ENCODE results near the gene CSNK1G1. TPM values are rescaled to one million over a fixed set of nuclear protein-coding genes. Genes with fewer than 3 reads are reported as not detected.
"Not testable (repeated sequence)": the region's sequence is repeated elsewhere in the genome, so short reads cannot be mapped to it uniquely, and the experiment has no call there.

The CSNK1G1 gene
- 6.0 TPM for total RNA-seq
- long read RNA-seq, full-length matches to known transcripts, result 1 of 7 reads
- long read RNA-seq, partial matches to known transcripts, result 0 of 7 reads
- long read RNA-seq, other reads (novel, unspliced or antisense), result 6 of 7 reads

GRCh38 chr15:64355944-64356709 lies at the start of gene CSNK1G1:
TSS of gene CSNK1G1 (minus strand) at chr15:64356173. CDS start at chr15:64300499, 55,674 bp downstream.
- intact Hi-C loops (cut with DNase I), result no loop called here

GRCh38 chr15:64400583-64400982 lies 44.6 kb upstream of the CSNK1G1 start:
- no peak for ATAC-seq (ENCODE audit: poor library complexity)
- DNase-seq, result no peak
- intact Hi-C loops (cut with DNase I), result no loop called here

More at GRCh38 chr15:64355944-64356709, at the start of gene CSNK1G1:
- ATAC-seq (ENCODE audit: poor library complexity), result peak; percentile 100
- peak; percentile 96 for DNase-seq

- peak; percentile 69 for ATAC-seq (ENCODE audit: poor library complexity)
- intact Hi-C loops (cut with DNase I), result no loop called here
- no peak for DNase-seq
These were observed 42.6 kb upstream of the CSNK1G1 start for GRCh38 chr15:64398575-64398974.

- intact Hi-C loops (cut with DNase I), result no loop called here
- DNase-seq (no peak), ATAC-seq (ENCODE audit: poor library complexity) (no peak)
These were observed 40.8 kb upstream of the CSNK1G1 start for GRCh38 chr15:64396789-64397188.

- DNase-seq; ATAC-seq (ENCODE audit: poor library complexity); intact Hi-C loops (cut with DNase I): not testable (repeated sequence)
These were observed 36.5 kb upstream of the CSNK1G1 start for GRCh38 chr15:64392471-64392870.

GRCh38 chr15:64389036-64389435 lies 33.1 kb upstream of the CSNK1G1 start:
- intact Hi-C loops (cut with DNase I), result no loop called here
- no peak for ATAC-seq (ENCODE audit: poor library complexity)
- no peak for DNase-seq

- peak; percentile 99 for ATAC-seq (ENCODE audit: poor library complexity)
- intact Hi-C loops (cut with DNase I), result no loop called here
- DNase-seq, result peak; percentile 97
These were observed 31.7 kb upstream of the CSNK1G1 start, which contains the start of gene TRIP4 for GRCh38 chr15:64387562-64388168. TSS of gene TRIP4 (plus strand) at chr15:64387836. CDS start at chr15:64387864, 28 bp downstream.

GRCh38 chr15:64386291-64386690 lies 30.3 kb upstream of the CSNK1G1 start:
- ATAC-seq (ENCODE audit: poor library complexity) (no peak), DNase-seq (no peak)
- intact Hi-C loops (cut with DNase I), result no loop called here

GRCh38 chr15:64383760-64384159 lies 27.8 kb upstream of the CSNK1G1 start:
- DNase-seq, result no peak
- intact Hi-C loops (cut with DNase I), result no loop called here
- ATAC-seq (ENCODE audit: poor library complexity), result no peak

- intact Hi-C loops (cut with DNase I), result no loop called here
- ATAC-seq (ENCODE audit: poor library complexity), result peak; percentile 100
- DNase-seq, result peak; percentile 97
These were observed 25.2 kb upstream of the CSNK1G1 start, which contains the start of gene PCLAF for GRCh38 chr15:64381000-64381751. TSS of gene PCLAF (minus strand) at chr15:64381441. CDS start at chr15:64381371, 70 bp downstream.

GRCh38 chr15:64380130-64380870 lies 24.3 kb upstream of the CSNK1G1 start:
- intact Hi-C loops (cut with DNase I); ATAC-seq (ENCODE audit: poor library complexity); DNase-seq: not testable (repeated sequence)

- intact Hi-C loops (cut with DNase I), result no loop called here
- ATAC-seq (ENCODE audit: poor library complexity), result no peak
- no peak for DNase-seq
These were observed 23.4 kb upstream of the CSNK1G1 start for GRCh38 chr15:64379216-64379960.

GRCh38 chr15:64373360-64373759 lies 17.4 kb upstream of the CSNK1G1 start:
- no peak for DNase-seq
- ATAC-seq (ENCODE audit: poor library complexity), result no peak
- intact Hi-C loops (cut with DNase I), result no loop called here

GRCh38 chr15:64371383-64371782 lies 15.4 kb upstream of the CSNK1G1 start:
- ATAC-seq (ENCODE audit: poor library complexity); DNase-seq; intact Hi-C loops (cut with DNase I): not testable (repeated sequence)

- intact Hi-C loops (cut with DNase I), result no loop called here
- no peak for ATAC-seq (ENCODE audit: poor library complexity)
- DNase-seq, result no peak
These were observed 13.2 kb upstream of the CSNK1G1 start for GRCh38 chr15:64369078-64369607.

GRCh38 chr15:64361259-64361658 lies 5.3 kb upstream of the CSNK1G1 start:
- ATAC-seq (ENCODE audit: poor library complexity) (no peak), DNase-seq (no peak)
- intact Hi-C loops (cut with DNase I), result no loop called here

- no peak for ATAC-seq (ENCODE audit: poor library complexity)
- intact Hi-C loops (cut with DNase I), result no loop called here
- no peak for DNase-seq
These were observed 702 bp upstream of the CSNK1G1 start for GRCh38 chr15:64356710-64357040.
